HG02981 (cell line): ENCODE data around the gene FAM240A.

Experiments
- ATAC-seq: cut with Tn5 transposase; IDR thresholded peaks from one replicate; pipeline ENCODE4 v1.9.1; 2021; ENCODE audit warnings: mild to moderate bottlenecking, moderate library complexity; ENCODE audit not compliant: unreplicated experiment

The FAM240A gene

DNA sequence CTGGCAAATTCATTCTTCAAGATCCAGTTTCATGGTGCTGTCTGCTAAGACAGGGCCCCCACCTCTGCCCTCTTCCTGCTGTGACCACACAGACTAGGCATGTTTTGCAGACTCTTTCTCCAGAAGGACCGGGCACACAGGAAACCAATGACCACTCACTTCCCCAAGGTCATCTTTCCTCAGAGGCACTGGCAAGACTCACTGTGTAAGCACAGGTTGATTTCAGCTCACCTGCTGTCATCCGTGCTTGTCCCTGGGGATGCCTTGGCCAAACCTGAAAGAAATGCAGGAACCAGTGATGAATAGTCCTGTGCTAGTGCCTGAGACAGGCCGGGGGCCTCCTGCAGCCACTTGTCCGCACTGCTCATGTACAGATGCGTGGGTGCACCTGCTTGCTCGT lies 47.7 kb downstream of the FAM240A start:
- ATAC-seq, result no peak

DNA sequence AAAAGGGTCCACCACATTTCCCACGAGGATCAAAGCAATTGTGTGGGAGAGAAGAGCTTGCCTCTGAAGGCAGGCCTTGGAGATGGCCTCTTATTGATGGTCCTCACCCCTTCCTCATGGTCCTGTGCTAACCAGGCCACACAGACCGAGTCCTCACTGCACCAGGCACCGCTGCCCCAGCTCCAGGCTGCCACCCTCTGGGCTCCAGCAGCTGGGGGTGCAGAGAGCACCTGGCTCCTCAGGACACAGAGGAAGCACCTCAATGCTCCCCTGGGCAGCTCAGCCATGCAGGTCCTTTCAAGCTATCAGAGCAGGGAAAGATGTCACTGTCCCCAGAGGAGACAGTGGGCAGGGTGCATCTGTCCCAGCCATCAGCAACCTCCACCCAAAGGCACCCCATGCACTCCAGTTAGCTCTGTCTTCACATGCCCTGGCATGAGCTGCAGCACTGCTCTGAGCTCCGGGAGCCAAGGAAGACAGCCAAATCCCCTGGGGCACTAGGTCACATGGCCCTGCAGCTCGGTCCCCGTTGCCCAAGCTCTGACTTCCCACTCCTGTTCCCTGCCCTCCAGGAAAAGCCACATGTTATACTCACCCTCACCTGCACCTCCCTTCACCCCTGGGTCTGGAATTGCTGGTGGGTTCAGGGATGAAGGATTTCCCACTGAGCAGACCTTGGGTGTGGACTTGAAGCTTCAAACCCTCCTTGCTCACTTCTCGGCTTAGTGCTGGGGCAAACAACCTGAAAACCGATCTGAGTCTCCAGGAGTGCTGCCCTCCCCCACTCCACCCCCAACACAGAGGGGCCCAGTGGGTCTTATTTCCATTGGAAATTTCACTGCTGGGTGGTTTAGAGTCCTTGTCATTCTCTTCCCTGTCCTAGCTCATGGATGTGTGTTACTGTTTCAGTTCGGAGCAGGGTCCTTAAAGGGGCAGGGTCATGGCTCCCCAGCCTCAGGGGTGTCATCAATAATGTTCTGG lies 48.5 kb downstream of the FAM240A start:
- ATAC-seq, result no peak

DNA sequence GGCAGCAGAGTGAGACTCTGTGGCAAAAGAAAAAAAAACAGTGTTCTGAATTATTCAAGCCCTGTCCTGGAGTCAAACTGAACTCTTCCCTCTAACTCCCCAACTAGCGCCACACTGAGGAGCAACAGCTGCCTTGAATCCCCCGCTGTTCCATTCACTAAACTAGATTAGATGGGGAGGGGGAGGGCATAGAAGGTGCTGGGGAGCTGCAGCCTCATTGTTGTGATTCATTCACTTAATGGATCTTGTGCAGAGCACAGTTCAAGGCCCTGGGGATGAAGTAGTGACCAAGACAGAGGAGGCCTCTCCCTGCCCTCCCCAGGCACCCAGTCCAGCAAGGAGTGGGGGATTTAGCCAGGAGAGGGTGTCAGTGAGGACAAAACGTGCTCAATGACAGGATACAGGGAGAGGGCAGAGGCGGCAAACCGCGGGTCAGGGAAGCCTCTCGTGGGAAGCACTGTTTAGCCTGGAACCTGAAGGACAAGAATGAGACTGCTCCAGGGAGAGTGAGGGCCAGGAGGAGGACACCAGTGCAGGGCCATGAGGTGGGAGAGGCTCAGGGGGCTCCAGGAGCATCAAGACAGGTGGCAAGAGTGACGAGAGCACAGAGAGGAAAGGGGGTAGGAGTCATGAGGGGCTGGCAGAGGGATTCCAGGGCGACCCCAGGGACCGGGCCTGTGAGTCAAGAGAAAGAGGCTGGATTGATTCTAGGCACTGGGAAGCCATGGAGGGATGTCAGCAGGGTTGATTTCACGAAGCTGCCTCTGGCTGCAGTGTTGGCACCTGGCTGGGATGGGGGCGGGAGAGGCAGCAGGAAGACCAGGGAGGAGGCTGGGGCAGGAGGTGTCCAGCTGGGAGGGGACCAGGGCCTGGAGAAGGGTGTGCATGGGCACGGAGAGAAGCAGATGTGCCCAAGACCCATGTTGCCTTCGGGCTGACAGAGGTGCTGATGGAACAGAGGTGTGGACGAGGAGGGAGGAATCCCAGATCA lies 49.7 kb downstream of the FAM240A start:
- ATAC-seq, result no peak

DNA sequence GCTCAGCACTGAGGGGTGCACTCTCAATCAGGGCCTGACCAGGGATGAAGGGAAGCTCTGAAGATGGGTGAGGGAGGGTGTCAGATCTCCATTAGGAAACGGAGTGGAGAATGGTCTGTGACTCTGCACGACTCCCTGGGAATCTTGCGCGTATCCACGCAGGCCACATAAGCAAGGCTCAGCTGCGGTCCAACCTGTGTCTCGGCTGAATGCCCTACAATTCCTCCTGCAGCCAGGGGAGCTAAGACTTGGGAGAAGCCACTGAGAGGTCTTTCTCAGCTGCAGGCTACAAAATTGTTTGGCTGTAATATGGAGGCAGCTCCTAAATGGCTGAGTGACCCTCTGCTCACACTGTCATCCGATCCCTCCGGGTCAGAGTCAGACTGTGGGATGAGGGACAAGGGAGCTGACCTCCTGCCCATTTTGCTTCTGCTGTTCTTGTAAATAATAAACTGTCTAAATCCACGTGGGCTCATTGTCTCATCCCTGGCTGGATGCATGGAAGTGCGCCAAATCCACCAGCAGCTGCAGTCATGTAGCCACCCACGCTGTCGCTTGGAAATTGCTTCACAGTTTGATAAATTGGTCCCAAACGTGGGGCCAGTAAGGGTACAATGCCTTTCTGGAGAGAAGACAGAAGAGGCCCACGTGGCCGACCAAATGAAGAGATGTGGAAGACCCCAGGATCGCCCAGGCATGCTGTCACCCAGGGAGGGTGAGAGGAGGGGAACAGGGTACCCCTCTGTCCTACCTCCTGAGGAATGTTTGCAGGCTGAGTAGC lies 50.6 kb downstream of the FAM240A start:
- no peak for ATAC-seq

DNA sequence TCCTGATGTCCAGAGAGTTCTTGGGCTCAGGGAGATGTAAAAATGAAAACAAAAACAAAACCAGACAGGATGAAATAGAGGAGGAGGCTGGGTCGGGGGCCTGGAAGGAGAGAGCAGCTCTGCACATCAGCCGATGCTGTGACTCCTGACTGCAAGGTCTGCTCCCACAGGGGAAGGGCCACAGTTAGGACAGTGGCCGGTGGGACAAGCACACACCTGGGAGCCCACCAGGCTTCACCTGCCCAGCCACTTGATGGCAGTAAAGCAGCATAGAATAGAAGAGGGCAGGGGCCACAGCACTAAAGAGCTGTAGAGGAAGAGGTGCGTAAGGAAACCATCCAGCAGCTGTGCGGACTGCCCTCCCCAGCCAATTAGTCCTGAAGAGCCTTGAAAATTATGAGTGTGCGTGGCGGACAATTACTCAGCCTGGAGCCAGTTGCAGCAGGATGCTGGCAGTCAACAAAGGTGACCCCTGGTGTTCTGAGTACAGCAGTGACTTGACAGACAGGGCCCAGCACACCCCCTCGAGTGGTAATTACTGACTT lies 51.3 kb downstream of the FAM240A start:
- no peak for ATAC-seq

DNA sequence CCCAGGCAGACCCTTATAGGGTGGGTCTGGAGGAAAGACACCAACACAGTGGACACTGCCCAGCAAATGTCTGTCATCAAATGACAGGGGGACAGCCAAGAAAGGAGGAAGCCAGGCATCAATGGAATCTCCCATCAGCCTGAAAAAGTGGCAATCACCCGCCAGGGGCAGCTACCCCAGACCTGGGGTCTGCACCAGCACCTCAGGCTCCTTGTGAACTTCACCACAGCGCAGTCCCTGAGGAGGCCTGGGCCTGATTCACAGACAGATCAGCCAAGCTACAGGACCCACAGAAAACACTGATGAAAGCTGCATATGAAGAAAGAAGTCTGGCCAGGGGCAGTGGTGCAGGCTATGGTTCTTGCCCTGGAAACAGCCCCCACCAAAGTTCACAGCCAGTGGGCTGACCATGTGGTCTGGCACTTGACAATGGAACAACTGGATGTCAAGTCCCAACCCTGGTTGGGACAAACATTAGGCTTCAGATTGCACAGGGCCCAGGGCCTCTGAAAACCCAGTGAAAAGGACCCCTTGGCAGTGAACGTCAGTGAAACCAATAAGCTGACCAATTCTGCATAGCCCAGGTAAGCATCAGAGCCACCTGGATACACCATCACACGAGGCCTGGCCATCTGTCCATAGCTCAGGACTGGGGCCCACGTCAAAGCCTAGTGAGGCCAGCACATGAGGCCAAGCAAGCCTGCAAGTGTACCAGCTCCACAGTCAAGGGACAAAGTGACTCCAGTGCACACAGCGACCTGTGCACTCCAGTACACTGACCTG lies 52.1 kb downstream of the FAM240A start:
- no peak for ATAC-seq

DNA sequence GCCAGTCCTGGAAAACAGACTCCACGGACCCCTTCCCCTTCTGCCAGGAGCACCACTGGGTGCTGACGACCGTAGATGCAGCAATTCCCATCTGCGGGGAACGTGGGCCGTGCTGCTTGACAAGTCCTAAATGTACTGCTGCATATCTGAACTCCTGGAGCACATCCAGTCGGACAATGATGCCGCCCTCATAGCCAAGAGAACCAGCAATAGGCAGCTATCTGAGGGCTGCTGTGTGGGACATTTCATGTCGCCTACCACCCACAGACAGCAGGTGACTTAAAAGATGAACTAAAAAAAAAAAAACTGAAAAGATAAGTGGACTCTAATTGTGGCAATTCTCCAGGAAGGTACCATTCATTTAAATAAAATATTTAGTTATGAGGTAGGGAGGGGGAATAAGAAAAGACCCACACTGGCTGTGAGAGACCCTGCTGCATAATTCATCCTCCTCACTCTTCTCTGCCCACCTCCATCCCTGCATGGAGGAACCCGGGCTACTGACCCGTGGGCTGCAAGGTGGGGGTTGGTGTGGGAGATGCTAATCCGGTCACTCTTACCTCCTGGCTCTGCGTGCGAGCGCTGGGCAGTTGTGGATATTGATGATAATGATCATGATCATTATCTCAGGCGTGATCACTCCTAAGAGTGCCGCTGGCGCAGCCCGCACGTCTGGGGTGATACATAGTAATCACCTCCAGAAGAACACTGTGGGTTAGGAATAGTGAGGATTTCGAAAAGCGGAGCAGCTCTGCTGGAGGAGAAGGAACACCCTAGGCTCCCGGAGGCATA lies 52.8 kb downstream of the FAM240A start:
- no peak for ATAC-seq

DNA sequence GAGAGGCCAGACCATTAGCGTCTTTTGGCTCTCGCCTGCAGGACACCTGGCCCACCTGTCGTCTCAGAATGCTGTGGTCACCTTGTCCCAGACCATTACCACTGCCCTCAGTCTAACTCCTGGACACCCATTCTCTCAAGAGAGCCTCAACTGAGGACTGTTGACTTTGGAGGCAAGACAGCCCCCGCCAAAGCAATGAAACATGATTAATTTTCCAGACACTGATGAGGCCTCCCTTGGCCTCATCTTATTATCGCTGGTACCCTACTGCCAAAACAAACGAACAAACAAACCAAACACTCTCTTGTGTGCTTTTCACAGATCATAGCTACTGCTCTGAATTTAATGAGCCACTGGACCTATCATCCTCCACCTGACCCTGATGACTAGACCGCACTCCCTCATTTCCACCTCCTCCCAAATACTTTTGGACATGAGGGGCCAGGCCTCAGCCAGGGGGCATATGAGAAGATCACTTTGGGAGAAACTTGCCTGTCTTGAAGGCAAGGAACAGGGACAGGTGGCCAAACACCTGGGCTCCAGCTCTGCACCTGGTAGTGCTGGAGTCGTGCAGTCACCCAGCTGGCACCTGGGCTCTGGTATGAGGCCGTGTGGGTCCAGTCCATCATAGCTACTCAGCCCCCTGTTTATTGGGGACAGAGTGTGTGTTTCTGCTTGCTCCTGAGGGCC lies 53.6 kb downstream of the FAM240A start:
- ATAC-seq, result no peak

DNA sequence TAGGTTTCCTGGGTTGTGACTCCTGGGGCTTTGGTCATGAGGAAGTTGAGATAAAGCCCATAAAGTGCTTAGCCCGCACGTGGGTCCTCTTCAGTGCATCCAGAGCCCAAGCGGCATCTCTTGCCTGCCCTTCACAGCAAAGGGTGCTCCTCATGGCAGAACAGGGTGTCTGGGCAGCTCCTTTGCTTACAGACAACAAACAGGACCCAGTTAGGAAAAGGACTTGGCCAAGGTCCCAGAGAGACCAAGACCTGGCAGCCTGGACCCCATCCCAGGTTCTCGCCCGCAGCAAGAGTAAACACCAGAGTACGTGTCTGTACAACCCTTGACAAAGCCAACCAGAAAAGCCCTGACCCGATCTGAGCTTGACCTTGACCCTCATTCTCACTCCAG lies 54.1 kb downstream of the FAM240A start:
- ATAC-seq, result no peak

DNA sequence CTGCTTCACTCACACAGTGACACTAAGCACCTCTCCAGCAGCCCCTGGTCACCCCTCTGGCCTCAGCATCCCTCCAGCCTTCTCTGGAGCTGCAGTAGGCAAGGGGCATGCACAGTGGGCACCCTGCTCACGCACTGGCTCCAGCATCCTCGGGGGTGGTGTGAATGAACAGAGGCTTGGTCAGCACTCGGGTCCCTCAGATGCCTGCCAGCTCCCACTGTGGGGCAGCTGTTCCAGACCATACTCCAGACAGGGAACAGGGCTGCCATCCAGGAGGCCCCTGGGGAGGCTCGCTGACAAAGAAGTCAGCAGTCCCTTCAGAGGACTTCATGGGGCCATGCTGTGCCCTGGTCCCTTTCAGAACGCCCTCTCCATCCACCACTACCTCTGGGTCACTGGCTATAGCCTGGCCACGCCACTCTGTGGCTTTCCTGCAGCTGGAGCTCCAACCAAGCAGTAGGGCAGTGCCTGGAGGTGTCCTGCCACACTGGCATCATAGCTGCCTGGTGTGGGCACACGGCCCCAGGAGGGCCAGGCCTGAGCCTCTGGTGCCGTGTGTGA lies 54.8 kb downstream of the FAM240A start:
- no peak for ATAC-seq

DNA sequence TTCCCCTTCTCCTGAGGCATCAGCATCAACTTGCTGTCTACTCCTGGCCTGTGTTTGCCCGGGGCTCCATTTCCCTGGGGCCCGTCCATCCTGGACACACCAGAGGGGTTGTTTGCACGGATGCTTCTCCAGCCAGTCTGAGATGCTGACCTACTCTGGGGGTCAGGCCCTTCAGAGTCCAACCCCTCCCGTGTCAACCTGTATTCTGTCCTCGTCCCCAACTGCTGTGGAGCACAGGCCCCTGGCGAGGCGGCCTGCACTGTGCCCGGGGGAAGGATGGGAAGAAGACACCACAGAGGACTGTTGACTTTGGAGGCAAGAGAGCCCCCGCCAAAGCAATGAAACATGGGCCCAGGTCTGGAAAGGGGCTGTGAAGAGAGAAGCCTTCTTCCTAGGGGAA lies 55.3 kb downstream of the FAM240A start:
- ATAC-seq, result no peak

DNA sequence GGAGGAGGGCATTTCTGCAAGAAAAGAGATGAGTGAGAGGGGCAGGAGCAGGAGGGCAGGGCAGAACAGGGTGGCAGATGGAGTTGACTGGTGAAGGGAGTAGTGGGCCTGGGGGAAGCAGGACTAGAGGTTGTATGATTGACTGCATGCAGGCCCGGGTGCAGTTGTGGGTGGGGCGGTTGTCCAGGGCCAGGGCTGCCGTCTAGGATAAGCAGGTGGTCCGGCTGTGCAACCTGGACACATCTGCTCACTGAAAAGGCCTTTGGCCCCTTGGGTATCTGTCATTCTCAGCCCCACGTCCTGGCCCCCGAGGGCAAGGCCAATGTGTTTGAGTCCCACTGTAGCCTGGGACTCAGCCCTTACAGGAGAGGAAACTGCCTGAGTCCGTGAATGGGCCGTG lies 55.8 kb downstream of the FAM240A start:
- no peak for ATAC-seq

DNA sequence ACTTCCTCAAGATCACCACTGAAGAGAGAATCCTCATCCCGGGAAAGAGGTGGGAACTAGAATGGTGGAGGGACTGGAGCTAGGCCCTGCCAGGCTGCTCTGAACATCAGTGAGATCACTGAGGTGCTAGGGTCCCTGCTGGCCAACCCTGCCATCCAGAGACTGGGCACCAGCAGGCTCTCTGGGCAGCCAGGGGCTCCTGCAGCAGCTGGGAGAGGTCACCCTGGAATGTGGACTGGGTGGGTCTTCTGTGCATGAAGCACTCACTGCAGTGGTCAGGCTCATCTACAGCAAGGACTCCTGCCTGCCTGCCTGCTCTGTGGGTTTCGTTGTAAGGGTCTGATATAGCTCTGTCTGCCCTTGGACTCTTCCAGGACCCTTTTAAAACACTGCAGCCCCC lies 56.3 kb downstream of the FAM240A start:
- no peak for ATAC-seq

DNA sequence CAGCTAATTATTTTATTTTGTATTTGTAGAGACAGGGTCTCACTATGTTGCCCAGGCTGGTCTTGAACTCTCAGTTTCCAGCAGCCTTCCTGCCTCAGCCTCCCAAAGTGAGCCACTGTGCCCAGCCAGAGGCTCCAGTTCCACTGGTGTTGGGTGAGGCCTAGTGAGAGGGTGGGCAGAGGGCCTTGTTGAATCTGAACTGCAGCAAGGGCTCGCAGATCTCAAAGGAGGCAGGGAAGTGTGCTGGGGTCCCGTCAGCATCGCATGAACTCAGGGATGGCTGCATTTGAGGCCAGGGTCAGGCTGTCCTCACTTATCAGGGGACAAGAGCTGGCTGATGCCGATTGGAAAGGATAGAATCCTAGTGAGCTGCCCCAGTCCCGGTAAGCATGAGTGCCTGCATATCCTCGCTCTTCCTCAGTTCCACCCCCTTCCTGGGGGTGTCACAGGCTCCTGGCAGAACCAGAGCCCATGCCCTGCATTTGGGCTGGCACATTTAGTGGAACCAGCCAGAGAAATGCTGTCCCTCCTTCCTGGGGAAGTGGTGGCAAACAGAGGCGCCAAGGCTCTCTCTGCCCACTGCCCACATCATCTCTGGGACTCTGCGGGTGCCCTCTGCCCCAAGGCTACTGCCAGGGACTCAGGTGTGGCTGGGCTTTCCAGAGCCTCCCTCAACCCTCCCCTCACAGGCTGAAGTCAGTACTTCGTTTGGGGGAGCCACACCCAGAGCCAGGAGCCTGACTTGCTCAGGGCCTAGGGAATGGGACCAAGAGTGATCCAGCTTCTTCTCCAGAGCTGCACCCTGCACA lies 57.1 kb downstream of the FAM240A start:
- ATAC-seq, result no peak

DNA sequence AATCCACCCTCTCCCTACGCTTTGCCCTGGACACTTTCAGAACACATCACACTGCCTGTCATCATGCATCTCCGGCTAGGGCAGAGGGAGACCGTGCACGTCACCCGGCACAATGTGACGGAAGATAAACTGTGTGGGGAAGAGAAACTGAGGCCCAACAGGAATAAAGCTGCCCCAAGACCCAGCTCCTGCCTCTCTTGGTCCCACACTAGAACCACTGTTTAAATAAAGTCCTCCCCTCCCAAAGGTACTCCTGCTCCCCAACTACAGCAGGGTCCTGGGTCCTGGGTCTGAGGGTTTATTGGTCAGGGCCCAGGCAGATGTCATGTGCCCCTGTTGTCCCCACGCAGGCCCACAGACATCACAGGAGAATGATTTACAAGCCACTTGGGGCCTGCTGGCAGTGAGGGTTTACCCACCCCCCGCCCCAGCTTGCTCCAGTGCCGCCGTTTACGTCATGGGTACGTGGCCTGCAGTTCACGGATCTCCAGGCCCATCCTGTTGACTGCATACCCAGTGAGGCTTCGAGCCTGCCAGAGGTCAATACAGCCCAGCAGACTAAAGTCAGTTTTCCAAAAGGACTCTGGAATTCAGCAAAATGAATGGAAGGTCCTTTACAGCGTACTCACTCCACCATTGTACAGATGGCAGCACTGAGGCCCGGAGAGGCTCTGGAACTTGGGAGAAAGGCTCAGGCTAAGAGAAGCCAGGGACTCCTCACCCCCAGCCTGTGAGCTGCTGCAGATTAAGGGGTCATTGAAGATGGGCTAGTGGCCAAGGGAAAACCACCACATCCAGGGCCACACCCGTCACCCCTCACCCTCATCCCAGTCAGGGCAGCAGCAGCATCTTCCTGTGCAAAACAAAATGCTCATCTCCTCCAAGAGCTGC lies 57.9 kb downstream of the FAM240A start:
- no peak for ATAC-seq

DNA sequence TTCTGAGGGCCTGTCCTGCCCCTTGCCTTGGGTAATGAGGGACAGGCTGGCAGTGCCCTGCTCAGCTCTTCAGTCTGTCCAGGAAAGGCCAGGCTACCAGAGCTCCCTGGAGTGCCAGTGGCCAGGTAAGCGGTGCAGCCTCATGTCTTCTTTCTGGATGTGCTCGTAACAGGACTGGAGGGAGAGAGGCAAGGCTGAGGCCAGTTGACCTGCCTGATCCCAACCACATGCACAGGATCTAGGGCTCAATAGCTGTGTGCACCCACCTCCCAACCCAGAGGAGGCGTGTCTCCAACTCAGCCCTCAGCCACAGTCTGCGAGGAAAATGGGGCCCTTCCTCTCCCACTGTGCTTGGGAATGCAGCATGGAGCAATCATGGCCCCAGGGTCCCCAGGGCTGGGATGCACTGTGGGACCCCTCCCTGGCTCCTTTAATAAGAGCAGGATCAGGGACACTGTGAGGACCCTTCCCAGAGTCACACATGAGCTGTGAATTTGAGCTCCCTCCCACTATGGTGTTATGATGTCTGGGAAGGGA lies 58.6 kb downstream of the FAM240A start:
- no peak for ATAC-seq
